GM19452 (cell line): ENCODE results near the gene NEK7.
"Not testable (repeated sequence)": the region's sequence is repeated elsewhere in the genome, so short reads cannot be mapped to it uniquely, and the experiment has no call there.

Source experiments
- ATAC-seq: cut with Tn5 transposase; IDR thresholded peaks from one replicate; pipeline ENCODE4 v1.9.1; 2021; ENCODE audit not compliant: unreplicated experiment

The NEK7 gene

GRCh38 chr1:198201956-198202784 is 45.4 kb downstream of the NEK7 start:
- peak; percentile 81 for ATAC-seq

- ATAC-seq: no peak
Observed at GRCh38 chr1:198203434-198203833, 46.6 kb downstream of the NEK7 start.

- ATAC-seq: no peak
Observed at GRCh38 chr1:198205016-198205684, 48.4 kb downstream of the NEK7 start.

GRCh38 chr1:198206292-198206691 is 49.5 kb downstream of the NEK7 start:
- ATAC-seq: no peak

- ATAC-seq: no peak
Observed at GRCh38 chr1:198211696-198212095, 54.9 kb downstream of the NEK7 start.

GRCh38 chr1:198212126-198212525 is 55.3 kb downstream of the NEK7 start:
- ATAC-seq: no peak

- ATAC-seq: no peak
Observed at GRCh38 chr1:198212675-198213074, 55.9 kb downstream of the NEK7 start.

GRCh38 chr1:198214924-198215323 is 58.1 kb downstream of the NEK7 start:
- ATAC-seq: no peak

GRCh38 chr1:198220428-198220827 is 63.6 kb downstream of the NEK7 start:
- ATAC-seq: no peak

GRCh38 chr1:198227010-198227409 is 70.2 kb downstream of the NEK7 start:
- not testable (repeated sequence) for ATAC-seq

GRCh38 chr1:198227454-198227853 is 70.7 kb downstream of the NEK7 start:
- not testable (repeated sequence) for ATAC-seq

- ATAC-seq: no peak
Observed at GRCh38 chr1:198228925-198229324, 72.1 kb downstream of the NEK7 start.

- no peak for ATAC-seq
Observed at GRCh38 chr1:198231779-198232178, 75.0 kb downstream of the NEK7 start.

GRCh38 chr1:198232378-198232777 is 75.6 kb downstream of the NEK7 start:
- no peak for ATAC-seq

- no peak for ATAC-seq
Observed at GRCh38 chr1:198232940-198233675, 76.3 kb downstream of the NEK7 start.

- no peak for ATAC-seq
Observed at GRCh38 chr1:198234520-198235251, 77.9 kb downstream of the NEK7 start.

GRCh38 chr1:198238121-198238520 is 81.3 kb downstream of the NEK7 start:
- ATAC-seq: no peak

GRCh38 chr1:198241553-198241952 is 84.8 kb downstream of the NEK7 start:
- no peak for ATAC-seq

GRCh38 chr1:198244772-198245171 is 88.0 kb downstream of the NEK7 start:
- no peak for ATAC-seq

- ATAC-seq: no peak
Observed at GRCh38 chr1:198245379-198245778, 88.6 kb downstream of the NEK7 start.

GRCh38 chr1:198246337-198246736 is 89.5 kb downstream of the NEK7 start:
- no peak for ATAC-seq
